ENCODE data around the gene LBHD2. TPM values are rescaled to one million over a fixed set of nuclear protein-coding genes. Genes with fewer than 3 reads are reported as not detected.
A peak's percentile ranks its signal among the peaks of the same experiment; 100 is the strongest.

LBHD2 gene
- total RNA-seq, 1 donor from 2014 or later = not detected

- H3K36me3 Mint-ChIP-seq (ENCODE audit: unreplicated experiment) = no peaks in the 10 kb centered on the region
- H3K27me3 Mint-ChIP-seq (ENCODE audit: unreplicated experiment) = peaks cover 11% of the 10 kb centered on the region
- peaks cover 6% of the 10 kb centered on the region for H3K9me3 Mint-ChIP-seq (ENCODE audit: unreplicated experiment)
These were observed 20.3 kb downstream of the LBHD2 start for GRCh38 chr14:103104389-103104653.

GRCh38 chr14:103104654-103105452, 20.8 kb downstream of the LBHD2 start:
- H3K9me3 Mint-ChIP-seq (ENCODE audit: unreplicated experiment) = peaks cover 6% of the 10 kb centered on the region
- TF ChIP-seq CTCF (IDR thresholded peaks at IDR 0.05; ENCODE audit: partially characterized antibody, unreplicated experiment) = peak; percentile 97
- DNase-seq = peak; percentile 85
- H3K27ac Mint-ChIP-seq (ENCODE audit: unreplicated experiment) = peak overlapping the region; percentile 35
- peak overlapping the region; percentile 73 for H3K4me3 Mint-ChIP-seq (ENCODE audit: unreplicated experiment)
- H3K27me3 Mint-ChIP-seq (ENCODE audit: unreplicated experiment) = peaks cover 11% of the 10 kb centered on the region
- H3K4me1 Mint-ChIP-seq (ENCODE audit: low read depth, unreplicated experiment) = peaks cover 7% of the 10 kb centered on the region
- no peaks in the 10 kb centered on the region for H3K36me3 Mint-ChIP-seq (ENCODE audit: unreplicated experiment)

More at GRCh38 chr14:103104389-103104653, 20.3 kb downstream of the LBHD2 start:
- H3K4me3 Mint-ChIP-seq (ENCODE audit: unreplicated experiment) = no peak overlapping the region
- TF ChIP-seq CTCF (IDR thresholded peaks at IDR 0.05; ENCODE audit: partially characterized antibody, unreplicated experiment) = no peak
- no peak overlapping the region for H3K27ac Mint-ChIP-seq (ENCODE audit: unreplicated experiment)
- DNase-seq = no peak
- peaks cover 7% of the 10 kb centered on the region for H3K4me1 Mint-ChIP-seq (ENCODE audit: low read depth, unreplicated experiment)

GRCh38 chr14:103105580-103106150, 21.7 kb downstream of the LBHD2 start:
- DNase-seq = no peak
- Mint-ChIP-seq H3K27ac (ENCODE audit: unreplicated experiment) (no peak overlapping the region), H3K4me1 (ENCODE audit: low read depth, unreplicated experiment) (peaks cover 12% of the 10 kb centered on the region), H3K36me3 (ENCODE audit: unreplicated experiment) (no peaks in the 10 kb centered on the region), H3K27me3 (ENCODE audit: unreplicated experiment) (peaks cover 13% of the 10 kb centered on the region), H3K9me3 (ENCODE audit: unreplicated experiment) (peaks cover 6% of the 10 kb centered on the region), H3K4me3 (ENCODE audit: unreplicated experiment) (no peak overlapping the region)
- TF ChIP-seq CTCF (IDR thresholded peaks at IDR 0.05; ENCODE audit: partially characterized antibody, unreplicated experiment) = no peak

GRCh38 chr14:103107455-103107854, 23.4 kb downstream of the LBHD2 start:
- Mint-ChIP-seq H3K27ac (ENCODE audit: unreplicated experiment) (no peak overlapping the region), H3K9me3 (ENCODE audit: unreplicated experiment) (peaks cover 6% of the 10 kb centered on the region), H3K4me1 (ENCODE audit: low read depth, unreplicated experiment) (peaks cover 17% of the 10 kb centered on the region)

More at GRCh38 chr14:103107455-103107854, 23.4 kb downstream of the LBHD2 start:
- no peak overlapping the region for H3K4me3 Mint-ChIP-seq (ENCODE audit: unreplicated experiment)
- peaks cover 14% of the 10 kb centered on the region for H3K27me3 Mint-ChIP-seq (ENCODE audit: unreplicated experiment)
- no peak for DNase-seq
- no peak for TF ChIP-seq CTCF (IDR thresholded peaks at IDR 0.05; ENCODE audit: partially characterized antibody, unreplicated experiment)
- no peaks in the 10 kb centered on the region for H3K36me3 Mint-ChIP-seq (ENCODE audit: unreplicated experiment)

Data from glutamatergic neuron (in vitro differentiated cells).